ENCODE measurements around the gene BST1.

GRCh38 chr4:15738877-15739276 is 36.0 kb downstream of the BST1 start:
- TF ChIP-seq CTCF (IDR thresholded peaks at IDR 0.05; ENCODE audit: control extremely low read depth in 1 of 3, insufficient read depth in 1 of 3, low read depth in 1 of 3, low read length in 3 of 3) (no peak), POLR2A (IDR thresholded peaks at IDR 0.05; ENCODE audit: control extremely low read depth in 1 of 2, low read depth in 2 of 2, low read length in 2 of 2) (no peak), CBX5 (IDR thresholded peaks at IDR 0.05; ENCODE audit: low read depth, low read length) (no peak), TAF1 (IDR thresholded peaks at IDR 0.05; ENCODE audit: low read depth, low read length) (no peak)
